PC-3 (cell line): ENCODE results near the gene ADGRL3. TPM values are rescaled to one million over a fixed set of nuclear protein-coding genes. Genes with fewer than 3 reads are reported as not detected.

Experiments
- ATAC-seq: fragments of 200-7000 bp; cut with Tn5 transposase; 2 replicates; pipeline ENCODE4 v1.9.1; 2020; ENCODE audit warnings: mild to moderate bottlenecking, moderate library complexity
- BruUV-seq: library from RNA; stranded (reverse); fragments of 400-500 nt; replicated peaks from 2 replicates; lab custom pipeline; 2021; lab: Mats Ljungman, UMichigan
- CTCF ChIA-PET: fragments of 300-600 bp; sonication (Branson Sonifier 250); formaldehyde crosslinking; loops from one replicate; lab custom pipeline; 2022; ENCODE audit warnings: antibody characterized with exemption; lab: Charles Lee
- POLR2A ChIA-PET: fragments of 300-600 bp; sonication (Branson Sonifier 250); formaldehyde crosslinking; loops from one replicate; lab custom pipeline; 2022; ENCODE audit warnings: antibody characterized with exemption; ENCODE audit not compliant: unreplicated experiment; lab: Charles Lee
- DNase-seq: peaks from one replicate; pipeline ENCODE4 v3.0.0-alpha.2; 2015
- H2AFZ ChIP-seq: fragments of 300-600 bp; sonication (generic); 2 replicates; pipeline ENCODE4 v1.6.0; 2016; ENCODE audit warnings: antibody characterized with exemption, low read length
- H3F3A ChIP-seq: fragments of 300-600 bp; sonication (generic); one replicate; pipeline ENCODE4 v1.6.0; 2017; ENCODE audit warnings: antibody characterized with exemption, low read length, control low read depth, mild to moderate bottlenecking; ENCODE audit not compliant: unreplicated experiment
- H3K27ac ChIP-seq: fragments of 300-600 bp; sonication (generic); 2 replicates; pipeline ENCODE4 v1.5.1; 2016; ENCODE audit warnings: mild to moderate bottlenecking, low read length
- H3K27me3 ChIP-seq: fragments of 300-600 bp; sonication (generic); 2 replicates; pipeline ENCODE4 v1.6.1; 2016; ENCODE audit warnings: low read length, mixed read lengths
- H3K36me3 ChIP-seq: fragments of 300-600 bp; sonication (generic); 2 replicates; pipeline ENCODE4 v1.6.1; 2016; ENCODE audit warnings: low read depth, mixed run types, low read length, mixed read lengths
- H3K4me1 ChIP-seq: fragments of 300-600 bp; sonication (generic); 2 replicates; pipeline ENCODE4 v1.5.1; 2016; ENCODE audit warnings: low read length; ENCODE audit not compliant: insufficient read depth
- H3K4me2 ChIP-seq: fragments of 300-600 bp; sonication (generic); 2 replicates; pipeline ENCODE4 v1.6.0; 2016; ENCODE audit warnings: low read length
- H3K4me3 ChIP-seq: fragments of 300-600 bp; sonication (generic); 2 replicates; pipeline ENCODE4 v1.5.1; 2016; ENCODE audit warnings: mild to moderate bottlenecking, low read length, mixed read lengths
- H3K79me2 ChIP-seq: fragments of 300-600 bp; sonication (generic); 2 replicates; pipeline ENCODE4 v1.6.1; 2017; ENCODE audit warnings: low read length, mixed read lengths
- H3K9ac ChIP-seq: fragments of 300-600 bp; sonication (generic); 2 replicates; pipeline ENCODE4 v1.6.0; 2016; ENCODE audit warnings: mild to moderate bottlenecking, low read length
- H3K9me2 ChIP-seq: fragments of 300-600 bp; sonication (generic); replicated peaks from 2 replicates; pipeline ENCODE4 v1.6.1; 2016; ENCODE audit warnings: mixed run types, low read length, mixed read lengths
- H3K9me3 ChIP-seq: fragments of 300-600 bp; sonication (generic); 2 replicates; pipeline ENCODE4 v1.6.1; 2016; ENCODE audit warnings: low read length, mixed read lengths
- H4K20me1 ChIP-seq: fragments of 300-600 bp; sonication (generic); 2 replicates; pipeline ENCODE4 v1.6.1; 2016; ENCODE audit warnings: low read length, mixed read lengths
- CTCF ChIP-seq: fragments of 300-600 bp; sonication (generic); conservative IDR thresholded peaks from 2 replicates; pipeline ENCODE4 v1.5.1; 2017; ENCODE audit warnings: antibody characterized with exemption, low read depth, mild to moderate bottlenecking, low read length
- EZH2 ChIP-seq: fragments of 300-600 bp; sonication (generic); IDR thresholded peaks from one replicate; pipeline ENCODE4 v1.6.1; 2017; ENCODE audit warnings: antibody characterized with exemption, mild to moderate bottlenecking, low read length; ENCODE audit not compliant: unreplicated experiment
- EZH2phosphoT487 ChIP-seq: fragments of 300-600 bp; sonication (generic); IDR thresholded peaks from 2 replicates; pipeline ENCODE4 v1.6.1; 2018; ENCODE audit warnings: mild to moderate bottlenecking, antibody characterized with exemption, low read length, borderline replicate concordance
- intact Hi-C: fragments of 100-400 bp; cut with micrococcal nuclease; formaldehyde crosslinking; loops from 2 replicates; pipeline ENCODE4 v1.9.0; 2023
- total RNA-seq: library from RNA; depleted of rRNA; stranded (reverse); fragments of >200 nt; gene quantifications from 2 replicates; pipeline ENCODE4 v1.2.3, GENCODE V29; 2014

Gene ADGRL3
- total RNA-seq, 1 experiment from 2014 or later: 0.66 TPM

- Histone ChIP-seq H3K4me1 (no peaks in the 10 kb centered on the region), H3K9ac (no peak overlapping the region), H3K27me3 (no peaks in the 10 kb centered on the region), H3F3A (no peaks in the 10 kb centered on the region), H3K27ac (no peak overlapping the region), H4K20me1 (no peaks in the 10 kb centered on the region), H3K79me2 (no peaks in the 10 kb centered on the region), H3K36me3 (no peaks in the 10 kb centered on the region), H3K9me2 (no peaks in the 10 kb centered on the region), H2AFZ (no peak overlapping the region), H3K9me3 (no peaks in the 10 kb centered on the region), H3K4me3 (no peak overlapping the region), H3K4me2 (no peak overlapping the region)
- BruUV-seq: no TSS peak
- TF ChIP-seq EZH2phosphoT487 (no peak), CTCF (no peak), EZH2 (no peak)
- ChIA-PET CTCF (no interaction called here), POLR2A (no interaction called here)
- intact Hi-C loops: loop anchor here (10.0 kb wide), 1 partner anchor 179 kb away; no protein-coding TSS in a partner anchor
- no peak for DNase-seq
- ATAC-seq: no peak
Observed at GRCh38 chr4:61545902-61546480, 345.9 kb downstream of the ADGRL3 start.

DNA sequence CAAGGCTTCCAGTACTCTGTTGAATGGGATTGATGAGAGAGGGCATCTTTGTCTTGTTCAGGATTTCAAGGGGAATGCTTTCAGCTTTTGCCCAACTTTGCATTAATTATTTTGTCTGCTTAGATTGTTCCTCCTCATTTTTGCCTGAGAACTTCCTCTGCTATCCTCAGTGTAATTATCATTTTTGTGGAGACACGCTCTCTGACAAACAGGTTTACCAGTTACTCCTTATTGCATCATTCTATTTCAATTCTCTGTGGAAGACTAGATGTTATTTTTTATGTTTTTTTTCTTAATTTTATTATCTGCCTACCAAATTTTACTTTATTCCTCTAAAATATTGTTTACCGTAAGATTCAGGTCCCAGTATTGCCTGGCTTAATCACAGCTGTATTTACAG, 349.2 kb downstream of the ADGRL3 start:
- H3K27me3 ChIP-seq: no peaks in the 10 kb centered on the region
- H3K27ac ChIP-seq: no peak overlapping the region
- ChIA-PET CTCF (no interaction called here), POLR2A (no interaction called here)
- H3K4me1 ChIP-seq: no peaks in the 10 kb centered on the region
- H4K20me1 ChIP-seq: no peaks in the 10 kb centered on the region
- intact Hi-C loops: loop anchor here (10.0 kb wide), 1 partner anchor 175 kb away; no protein-coding TSS in a partner anchor
- no peaks in the 10 kb centered on the region for H3K9me2 ChIP-seq
- H2AFZ ChIP-seq: no peak overlapping the region
- no peaks in the 10 kb centered on the region for H3K79me2 ChIP-seq
- no peak for DNase-seq
- no peak for ATAC-seq
- BruUV-seq: no TSS peak
- no peak overlapping the region for H3K4me2 ChIP-seq
- no peaks in the 10 kb centered on the region for H3F3A ChIP-seq
- TF ChIP-seq EZH2phosphoT487: no peak
- TF ChIP-seq EZH2: no peak
- TF ChIP-seq CTCF: no peak
- H3K9me3 ChIP-seq: no peaks in the 10 kb centered on the region
- H3K9ac ChIP-seq: no peak overlapping the region
- no peaks in the 10 kb centered on the region for H3K36me3 ChIP-seq
- H3K4me3 ChIP-seq: no peak overlapping the region

- Histone ChIP-seq H3K4me1 (peaks cover 16% of the 10 kb centered on the region), H3K9ac (no peak overlapping the region), H3K27ac (no peak overlapping the region), H3K4me3 (no peak overlapping the region), H3K27me3 (no peaks in the 10 kb centered on the region), H3K4me2 (no peak overlapping the region), H3K36me3 (no peaks in the 10 kb centered on the region), H3K9me3 (no peaks in the 10 kb centered on the region), H3F3A (no peaks in the 10 kb centered on the region), H3K9me2 (no peaks in the 10 kb centered on the region), H3K79me2 (no peaks in the 10 kb centered on the region), H2AFZ (no peak overlapping the region), H4K20me1 (no peaks in the 10 kb centered on the region)
- ATAC-seq (no peak), DNase-seq (no peak)
- ChIA-PET POLR2A (no interaction called here), CTCF (no interaction called here)
- no peak for TF ChIP-seq EZH2
- TF ChIP-seq EZH2phosphoT487: no peak
- no peak for TF ChIP-seq CTCF
- BruUV-seq: no TSS peak
- intact Hi-C loops: no loop called here
Observed at GRCh38 chr4:61553557-61554125, 353.5 kb downstream of the ADGRL3 start.
